Tibial artery (tissue), 4 donors: ENCODE data around the gene RGS21.

Experiments used
- DNase-seq, 2 donors: peaks; one replicate each; pipeline ENCODE4 v3.0.0-alpha.2; 2019
- H3K27ac ChIP-seq, 2 donors: fragments of 200-600 bp; sonication (generic) in 1 of 2; 1 replicate in 1 of 2; 2 replicates in 1 of 2; pipeline ENCODE4 v1.5.1; 2018 to 2019; ENCODE audit warnings: mild to moderate bottlenecking in 1 of 2
- H3K27me3 ChIP-seq, 2 donors: fragments of 200-600 bp; sonication (generic) in 1 of 2; one replicate each; pipeline versions ENCODE4 v1.5.1 to v1.6.0; 2016 to 2019
- H3K36me3 ChIP-seq, 3 donors: fragments of 200-600 bp; sonication (generic) in 2 of 3; one replicate each; pipeline ENCODE4 v1.5.1; 2016 to 2019; ENCODE audit warnings: mild to moderate bottlenecking in 2 of 3
- H3K4me1 ChIP-seq, 4 donors: fragments of 200-600 bp; sonication (generic) in 2 of 4; 1 replicate in 3 of 4; 2 replicates in 1 of 4; pipeline ENCODE4 v1.5.1; 2016 to 2019
- H3K4me3 ChIP-seq, 2 donors: fragments of 200-600 bp; sonication (generic) in 1 of 2; 1 replicate in 1 of 2; 2 replicates in 1 of 2; pipeline ENCODE4 v1.5.1; 2018 to 2019; ENCODE audit warnings: mild to moderate bottlenecking in 2 of 2
- H3K9me3 ChIP-seq, 3 donors: fragments of 200-600 bp; sonication (generic) in 1 of 3; one replicate each; pipeline ENCODE4 v1.5.1; 2016 to 2019
- CTCF ChIP-seq, 2 experiments: fragments of 200-600 bp in 1 of 2; fragments of 450-650 bp in 1 of 2; IDR thresholded peaks; one replicate each; pipeline ENCODE4 v1.5.1; 2017 to 2019; ENCODE audit warnings: antibody characterized with exemption in 2 of 2, mild to moderate bottlenecking in 1 of 2, moderate library complexity in 1 of 2
- intact Hi-C: fragments of 100-400 bp; cut with DNase I; formaldehyde crosslinking; loops from one replicate; pipeline ENCODE4 v1.15.0; 2023; ENCODE audit warnings: low total_unique reads

The RGS21 gene

GRCh38 chr1:192395895-192396294, 79.1 kb downstream of the RGS21 start:
- intact Hi-C loops = no loop called here
- H3K9me3 ChIP-seq = no peaks in the 10 kb centered on the region
- no peak overlapping the region for H3K27ac ChIP-seq
- no peaks in the 10 kb centered on the region for H3K4me1 ChIP-seq
- no peaks in the 10 kb centered on the region for H3K36me3 ChIP-seq
- TF ChIP-seq CTCF (IDR thresholded peaks at IDR 0.05) = no peak
- no peaks in the 10 kb centered on the region for H3K27me3 ChIP-seq
- no peak for DNase-seq
- H3K4me3 ChIP-seq = no peak overlapping the region

GRCh38 chr1:192399161-192399560, 82.4 kb downstream of the RGS21 start:
- Histone ChIP-seq H3K4me3 (no peak overlapping the region), H3K9me3 (no peaks in the 10 kb centered on the region), H3K36me3 (no peaks in the 10 kb centered on the region), H3K27ac (no peak overlapping the region), H3K27me3 (no peaks in the 10 kb centered on the region), H3K4me1 (peaks cover 0 to 13% (median 3%) of the 10 kb centered on the region in 4 donors)
- intact Hi-C loops = no loop called here
- no peak for DNase-seq
- TF ChIP-seq CTCF (IDR thresholded peaks at IDR 0.05) = no peak

- TF ChIP-seq CTCF (IDR thresholded peaks at IDR 0.05) = no peak
- H3K4me3 ChIP-seq = no peak overlapping the region
- H3K9me3 ChIP-seq = no peaks in the 10 kb centered on the region
- H3K27ac ChIP-seq = no peak overlapping the region
- no peak for DNase-seq
- no peaks in the 10 kb centered on the region for H3K36me3 ChIP-seq
- intact Hi-C loops = no loop called here
- no peaks in the 10 kb centered on the region for H3K27me3 ChIP-seq
- peaks cover 0 to 13% (median 3%) of the 10 kb centered on the region in 4 donors for H3K4me1 ChIP-seq
Observed at GRCh38 chr1:192401825-192402224, 85.0 kb downstream of the RGS21 start.

- Histone ChIP-seq H3K27ac (no peak overlapping the region), H3K4me1 (peaks cover 0 to 13% (median 3%) of the 10 kb centered on the region in 4 donors), H3K27me3 (no peaks in the 10 kb centered on the region), H3K4me3 (no peak overlapping the region), H3K36me3 (no peaks in the 10 kb centered on the region), H3K9me3 (no peaks in the 10 kb centered on the region)
- TF ChIP-seq CTCF (IDR thresholded peaks at IDR 0.05) = no peak
- DNase-seq = no peak
- intact Hi-C loops = no loop called here
Observed at GRCh38 chr1:192402571-192402970, 85.8 kb downstream of the RGS21 start.

- intact Hi-C loops = no loop called here
Observed at GRCh38 chr1:192407206-192407605, 90.4 kb downstream of the RGS21 start.

More at GRCh38 chr1:192407206-192407605, 90.4 kb downstream of the RGS21 start:
- peaks cover 0 to 5% (median 2%) of the 10 kb centered on the region in 4 donors for H3K4me1 ChIP-seq
- no peaks in the 10 kb centered on the region for H3K27me3 ChIP-seq
- H3K36me3 ChIP-seq = no peaks in the 10 kb centered on the region
- no peak overlapping the region for H3K4me3 ChIP-seq
- no peak overlapping the region for H3K27ac ChIP-seq
- no peak for DNase-seq
- H3K9me3 ChIP-seq = no peaks in the 10 kb centered on the region
- TF ChIP-seq CTCF (IDR thresholded peaks at IDR 0.05) = no peak
